K562 (cell line): ENCODE data around the gene B4GALNT4. TPM values are rescaled to one million over a fixed set of nuclear protein-coding genes. Genes with fewer than 3 reads are reported as not detected.

Source experiments
- BCLAF1 ChIP-seq, 2 experiments: fragments of 450-650 bp in 1 of 2; IDR thresholded peaks; 2 replicates each; pipeline ENCODE4 v1.6.1; 2011 to 2017; ENCODE audit warnings: low read depth in 2 of 2, antibody characterized with exemption in 1 of 2, borderline replicate concordance in 1 of 2, low read length in 1 of 2, mild to moderate bottlenecking in 1 of 2, mixed read lengths in 1 of 2; ENCODE audit not compliant: control insufficient read depth in 1 of 2
- CGGBP1 ChIP-seq: fragments of 250-450 bp; sonication (Bioruptor Pico); IDR thresholded peaks from 2 replicates; pipeline ENCODE4 v1.9.0; 2021; ENCODE audit warnings: mild to moderate bottlenecking
- CUX1 ChIP-seq: fragments of 200-800 bp; sonication (Bioruptor generic); IDR thresholded peaks from 2 replicates; pipeline ENCODE4 v1.6.1; 2016; ENCODE audit warnings: missing genetic modification characterization, missing compliant biosample characterization
- DNMT1 ChIP-seq: fragments of 450-650 bp; IDR thresholded peaks from 2 replicates; pipeline ENCODE4 v1.6.1; 2016; ENCODE audit warnings: antibody characterized with exemption, mild to moderate bottlenecking
- HDAC3 ChIP-seq: fragments of 450-650 bp; IDR thresholded peaks from 2 replicates; pipeline ENCODE4 v1.6.1; 2018; ENCODE audit warnings: borderline replicate concordance, mild to moderate bottlenecking, moderate library complexity; ENCODE audit not compliant: partially characterized antibody
- KLF1 ChIP-seq: fragments of 450-650 bp; IDR thresholded peaks from 2 replicates; pipeline ENCODE4 v1.6.1; 2016; ENCODE audit warnings: missing genetic modification characterization, missing compliant biosample characterization
- MLLT1 ChIP-seq, 2 experiments: fragments of 450-650 bp; IDR thresholded peaks; 2 replicates each; pipeline ENCODE4 v1.6.1; 2016
- NCOA2 ChIP-seq, 2 experiments: fragments of 450-650 bp; IDR thresholded peaks; 2 replicates each; pipeline ENCODE4 v1.6.1; 2018; ENCODE audit warnings: mild to moderate bottlenecking in 2 of 2, moderate library complexity in 1 of 2; ENCODE audit not compliant: partially characterized antibody in 2 of 2
- PRPF4 ChIP-seq: fragments of 200-400 bp; formaldehyde crosslinking; IDR thresholded peaks from one replicate; pipeline ENCODE4 v1.6.1; 2017; ENCODE audit warnings: low read length, low read depth, mild to moderate bottlenecking; ENCODE audit not compliant: insufficient read depth, poor library complexity, severe bottlenecking
- SMAD2 ChIP-seq: fragments of 150-350 bp; IDR thresholded peaks from 2 replicates; pipeline ENCODE4 v1.6.1; 2014; ENCODE audit warnings: low read depth, mild to moderate bottlenecking, low read length
- ZBTB49 ChIP-seq: sonication (generic); formaldehyde crosslinking; IDR thresholded peaks from 2 replicates; pipeline ENCODE4 v1.8.0; 2022; ENCODE audit warnings: missing genetic modification reagents, mild to moderate bottlenecking, borderline replicate concordance
- ZNF79 ChIP-seq: fragments of 250-450 bp; sonication (Bioruptor Pico); IDR thresholded peaks from 2 replicates; pipeline ENCODE4 v1.4.0; 2020; ENCODE audit warnings: low read depth, mild to moderate bottlenecking, moderate library complexity
- polyA plus RNA-seq, 8 experiments: library from polyadenylated mRNA; depleted of rRNA in 4 of 8; stranded (reverse) in 5 of 8; unstranded in 3 of 8; fragments of >200 nt; fragmentation: Nextera tagmentation in 2 of 8; fragmentation: Illumina TruSeq in 1 of 8; extraction: Ambion mirVana in 2 of 8; extraction: Trizol in 1 of 8; gene quantifications; 2 replicates each; pipeline versions ENCODE4 v1.2.1 to v1.2.3, GENCODE V29; 2011 to 2014; ENCODE audit warnings: inconsistent platforms in 1 of 8, missing spikeins in 1 of 8
- total RNA-seq, 7 experiments: library from RNA; depleted of rRNA in 6 of 7; stranded (reverse); fragments of >200 nt in 6 of 7; fragmentation: Illumina TruSeq in 2 of 7; extraction: Trizol in 2 of 7; gene quantifications; 2 replicates each; pipeline versions ENCODE4 v1.2.1 to v1.2.3, GENCODE V29; 2011 to 2021; ENCODE audit warnings: low replicate concordance in 1 of 7

Gene B4GALNT4
- total and polyA plus RNA-seq, 9 of the 15 experiments (the other 6 are each of a cell fraction or from before 2014, with no cell fraction given) = 0.20 to 37.1 (median 10.8) TPM; not detected in 1

GRCh38 chr11:394034-394857, 24.9 kb downstream of the B4GALNT4 start, which contains the start of gene PKP3 (continued):
- no peak for TF ChIP-seq CUX1
- no peak for TF ChIP-seq ZBTB49
- TF ChIP-seq SMAD2 = no peak
- TF ChIP-seq NCOA2 (IDR thresholded peaks at IDR 0.05; ENCODE audit: partially characterized antibody in 2 of 2) = no peak
- no peak for TF ChIP-seq CGGBP1 (CRISPR knock-in tag)
- no peak for TF ChIP-seq HDAC3
- no peak for TF ChIP-seq MLLT1 (IDR thresholded peaks at IDR 0.05)
- no peak for TF ChIP-seq BCLAF1 (IDR thresholded peaks at IDR 0.05; ENCODE audit: borderline replicate concordance in 1 of 2, control insufficient read depth in 1 of 2, low read depth in 2 of 2, low read length in 1 of 2)
- TF ChIP-seq DNMT1 = no peak
- no peak for TF ChIP-seq PRPF4
- no peak for TF ChIP-seq KLF1 (tag)
- TF ChIP-seq ZNF79 = no peak
